Mucosa of stomach (tissue), 1 donor: ENCODE measurements around the gene PHF11.

ENCODE experiments used
- H3K27me3 ChIP-seq: one replicate; pipeline ENCODE4 v1.7.0; 2013; ENCODE audit warnings: mild to moderate bottlenecking, low read length; ENCODE audit not compliant: control insufficient read depth, insufficient read depth
- H3K36me3 ChIP-seq: one replicate; pipeline ENCODE4 v1.7.0; 2013; ENCODE audit warnings: low read length; ENCODE audit not compliant: control insufficient read depth, insufficient read depth
- H3K4me1 ChIP-seq: one replicate; pipeline ENCODE4 v1.7.0; 2013; ENCODE audit warnings: mild to moderate bottlenecking, low read length; ENCODE audit not compliant: control insufficient read depth, insufficient read depth
- H3K4me3 ChIP-seq: one replicate; pipeline ENCODE4 v1.7.0; 2013; ENCODE audit warnings: low read length
- H3K9ac ChIP-seq: one replicate; pipeline ENCODE4 v1.7.0; 2013; ENCODE audit warnings: mild to moderate bottlenecking, low read length, moderate library complexity
- H3K9me3 ChIP-seq: one replicate; pipeline ENCODE4 v1.7.0; 2013; ENCODE audit warnings: mild to moderate bottlenecking, low read length, moderate library complexity; ENCODE audit not compliant: control insufficient read depth
- donor health status: Pancreatic carcinoma.

Gene PHF11

DNA sequence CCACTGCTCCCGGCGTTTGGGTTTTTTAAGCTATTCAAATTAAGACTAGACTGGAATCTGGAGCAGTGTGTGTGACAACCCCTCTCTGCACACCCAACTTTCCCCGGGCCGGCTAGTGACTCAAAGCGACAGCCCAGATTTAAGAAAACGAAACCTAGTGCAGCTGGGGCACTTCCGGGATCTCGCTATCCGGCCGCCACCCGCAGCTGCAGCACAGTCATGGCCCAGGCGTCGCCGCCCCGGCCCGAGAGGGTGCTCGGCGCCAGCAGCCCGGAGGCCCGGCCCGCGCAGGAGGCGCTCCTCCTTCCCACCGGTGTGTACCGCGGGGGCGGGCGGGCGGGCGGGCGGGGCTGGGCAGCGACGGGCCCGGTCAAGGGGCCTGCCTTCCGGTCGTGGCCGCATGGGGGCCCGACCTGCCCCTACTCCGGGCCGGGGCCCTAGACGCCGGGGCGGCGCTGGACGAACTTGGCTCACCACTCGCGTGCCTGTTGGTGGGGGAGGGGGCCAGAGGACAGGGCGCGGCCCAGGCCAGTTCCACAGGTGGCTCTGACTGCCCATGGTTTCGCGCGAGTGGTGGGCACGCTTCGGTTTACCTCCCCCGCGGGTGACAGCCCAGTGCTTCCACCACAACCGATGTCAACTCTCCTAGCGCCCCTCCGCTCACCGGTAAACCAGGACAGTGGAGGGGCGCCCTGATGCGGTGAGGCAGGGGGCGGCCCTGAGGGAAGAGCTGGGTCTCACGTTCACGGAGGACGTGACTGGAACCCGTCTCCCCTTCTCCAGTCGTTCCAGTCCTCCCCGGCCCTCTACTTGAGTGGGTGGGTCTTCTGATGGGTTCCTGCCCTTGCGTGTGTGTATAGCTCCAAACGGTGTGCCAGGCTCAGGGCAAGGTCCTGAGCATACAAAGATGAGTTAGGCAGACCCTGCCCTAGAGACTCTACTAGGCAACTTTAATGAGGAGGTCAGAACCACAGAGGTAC is at the start of gene PHF11:
Gene PHF11, plus strand, starts transcription at position 171 of the 980 bp plus-strand sequence. Its CDS starts 49 bp downstream, at position 220.
- Histone ChIP-seq H3K36me3 (no peaks in the 10 kb centered on the region), H3K9ac (peak within 1 kb of the TSS; percentile 89), H3K27me3 (no peaks in the 10 kb centered on the region), H3K9me3 (no peaks in the 10 kb centered on the region), H3K4me1 (peaks cover 5% of the 10 kb centered on the region), H3K4me3 (peak within 1 kb of the TSS; percentile 61)

DNA sequence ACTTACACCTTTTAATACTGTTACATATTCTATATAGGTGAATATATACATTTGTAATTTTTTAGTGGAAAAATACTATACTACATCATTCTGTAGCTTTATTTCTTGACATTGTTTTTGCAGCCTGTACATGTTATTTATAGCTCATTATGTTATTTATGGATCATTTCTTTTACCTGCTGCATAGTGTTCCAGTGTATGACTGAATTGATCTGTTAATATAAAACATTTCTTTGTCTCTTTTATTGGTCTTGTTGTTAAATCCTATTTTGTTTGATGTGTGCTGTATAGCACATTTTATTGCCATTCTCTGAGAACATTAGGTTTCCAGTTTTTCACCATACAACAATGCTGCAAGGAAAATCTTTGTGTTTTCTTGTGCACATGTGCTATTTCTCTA is 49.3 kb upstream of the PHF11 start:
- Histone ChIP-seq H3K27me3 (no peaks in the 10 kb centered on the region), H3K4me3 (no peak overlapping the region), H3K36me3 (no peaks in the 10 kb centered on the region), H3K9ac (no peak overlapping the region), H3K4me1 (no peaks in the 10 kb centered on the region), H3K9me3 (no peaks in the 10 kb centered on the region)

DNA sequence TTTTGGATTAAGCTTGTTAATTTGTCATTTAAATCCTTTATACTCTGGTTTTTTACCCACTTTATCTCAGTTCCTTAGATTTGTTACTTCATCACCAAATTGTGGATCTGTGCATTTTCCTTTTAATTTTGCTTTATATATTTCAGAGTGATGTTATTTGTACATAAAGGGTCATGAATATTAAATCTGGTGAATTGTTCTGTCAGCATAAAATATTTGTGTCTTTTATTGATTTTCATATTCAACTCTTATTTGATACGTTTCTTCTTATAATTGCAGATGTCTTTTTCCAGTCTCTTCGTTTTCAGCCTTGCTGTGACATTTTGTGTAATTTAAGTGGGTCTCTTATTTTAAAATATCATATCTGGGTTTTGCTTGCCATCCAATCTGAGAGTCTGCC is 47.0 kb upstream of the PHF11 start:
- H3K4me1 ChIP-seq: no peaks in the 10 kb centered on the region
- no peaks in the 10 kb centered on the region for H3K36me3 ChIP-seq
- no peaks in the 10 kb centered on the region for H3K27me3 ChIP-seq
- no peak overlapping the region for H3K9ac ChIP-seq
- H3K4me3 ChIP-seq: no peak overlapping the region
- H3K9me3 ChIP-seq: no peaks in the 10 kb centered on the region

DNA sequence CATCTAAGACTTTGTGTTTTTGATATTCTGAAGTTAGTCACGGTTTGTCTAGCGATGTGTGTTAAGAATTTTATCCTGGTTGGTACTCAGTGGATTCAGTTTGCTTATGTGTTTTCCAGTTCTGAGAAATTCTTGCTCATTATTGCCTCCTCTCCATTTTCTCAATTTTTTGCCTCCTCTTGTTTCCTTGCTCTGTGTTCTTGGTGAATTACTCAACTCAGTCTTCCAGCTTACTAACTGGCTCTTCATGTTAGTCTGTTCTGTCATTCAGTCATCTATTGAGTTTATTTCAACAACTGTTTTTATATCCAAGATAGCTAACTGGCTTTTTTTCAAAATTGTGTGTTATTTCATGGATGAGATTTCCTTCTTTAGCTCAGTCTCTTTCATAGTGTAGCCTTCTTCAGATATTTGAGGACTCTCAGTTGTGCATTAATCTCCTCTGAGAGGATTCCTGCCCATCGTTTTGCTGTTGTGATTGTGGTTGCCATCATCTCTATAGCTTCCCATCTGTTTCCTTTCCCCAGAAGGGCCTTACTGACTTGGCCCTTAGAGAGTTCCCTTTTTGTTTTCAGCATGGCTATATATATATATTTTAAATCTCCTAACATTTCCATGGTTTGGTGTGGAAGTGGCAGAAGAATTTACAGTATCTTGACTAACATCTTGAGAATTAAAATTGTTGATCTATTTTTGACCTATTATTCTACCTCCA is 45.5 kb upstream of the PHF11 start:
- Histone ChIP-seq H3K36me3 (no peaks in the 10 kb centered on the region), H3K9ac (no peak overlapping the region), H3K9me3 (no peaks in the 10 kb centered on the region), H3K4me3 (no peak overlapping the region), H3K4me1 (no peaks in the 10 kb centered on the region), H3K27me3 (no peaks in the 10 kb centered on the region)

DNA sequence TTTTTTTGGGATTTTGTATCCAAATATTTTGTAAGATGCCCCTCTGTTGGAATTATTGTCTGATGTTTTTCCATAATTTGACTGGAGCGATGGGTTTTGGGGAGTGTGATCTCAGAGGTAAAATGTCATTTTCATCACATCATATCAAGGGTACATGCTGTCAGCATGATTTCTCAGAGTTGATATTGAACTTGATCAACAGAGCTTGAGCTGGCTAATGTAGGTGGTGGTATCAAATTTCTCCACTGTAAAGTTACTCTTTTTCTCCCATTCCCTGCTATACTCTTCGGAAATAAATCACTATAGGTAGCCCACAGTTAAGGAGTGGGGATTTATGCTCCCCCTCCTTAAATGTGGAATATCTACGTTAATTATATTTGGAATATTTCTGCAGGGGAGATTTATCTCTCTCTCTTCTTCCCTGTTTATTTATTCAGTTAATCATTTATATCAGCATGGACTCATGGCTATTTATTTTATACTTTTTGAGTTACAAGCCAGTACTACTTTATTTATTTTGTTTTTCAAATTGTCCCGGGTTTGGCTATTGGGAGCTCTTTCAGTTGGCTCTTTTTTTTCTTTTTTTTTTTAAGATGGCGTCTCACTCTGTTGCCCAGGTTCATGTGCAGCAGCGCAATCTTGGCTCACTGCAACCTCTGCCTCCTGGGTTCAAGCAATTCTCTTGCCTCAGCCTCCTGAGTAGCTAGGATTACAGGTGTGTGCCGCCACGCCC is 42.9 kb upstream of the PHF11 start:
- Histone ChIP-seq H3K4me1 (no peaks in the 10 kb centered on the region), H3K9me3 (no peaks in the 10 kb centered on the region), H3K36me3 (no peaks in the 10 kb centered on the region), H3K9ac (no peak overlapping the region), H3K4me3 (no peak overlapping the region), H3K27me3 (no peaks in the 10 kb centered on the region)

DNA sequence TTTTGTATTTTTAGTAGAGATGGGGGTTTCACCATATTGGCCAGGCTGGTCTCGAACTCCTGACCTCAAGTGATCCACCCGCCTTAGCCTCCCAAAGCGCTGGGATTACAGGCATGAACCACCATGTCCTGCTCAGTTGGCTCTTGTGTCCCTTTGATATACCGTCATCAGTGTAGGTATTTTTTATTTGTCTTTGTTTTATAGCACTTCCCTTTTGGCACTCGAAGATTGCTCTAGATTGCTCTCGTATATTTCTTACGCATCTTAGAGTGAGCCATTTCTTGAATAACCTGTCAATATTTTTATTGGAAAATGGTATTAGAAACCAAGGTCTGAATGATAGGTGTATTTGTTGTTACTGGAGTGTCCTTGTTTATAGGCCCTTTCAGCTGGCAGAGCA is 42.3 kb upstream of the PHF11 start:
- no peaks in the 10 kb centered on the region for H3K9me3 ChIP-seq
- H3K36me3 ChIP-seq: no peaks in the 10 kb centered on the region
- no peak overlapping the region for H3K9ac ChIP-seq
- no peak overlapping the region for H3K4me3 ChIP-seq
- no peaks in the 10 kb centered on the region for H3K27me3 ChIP-seq
- no peaks in the 10 kb centered on the region for H3K4me1 ChIP-seq

DNA sequence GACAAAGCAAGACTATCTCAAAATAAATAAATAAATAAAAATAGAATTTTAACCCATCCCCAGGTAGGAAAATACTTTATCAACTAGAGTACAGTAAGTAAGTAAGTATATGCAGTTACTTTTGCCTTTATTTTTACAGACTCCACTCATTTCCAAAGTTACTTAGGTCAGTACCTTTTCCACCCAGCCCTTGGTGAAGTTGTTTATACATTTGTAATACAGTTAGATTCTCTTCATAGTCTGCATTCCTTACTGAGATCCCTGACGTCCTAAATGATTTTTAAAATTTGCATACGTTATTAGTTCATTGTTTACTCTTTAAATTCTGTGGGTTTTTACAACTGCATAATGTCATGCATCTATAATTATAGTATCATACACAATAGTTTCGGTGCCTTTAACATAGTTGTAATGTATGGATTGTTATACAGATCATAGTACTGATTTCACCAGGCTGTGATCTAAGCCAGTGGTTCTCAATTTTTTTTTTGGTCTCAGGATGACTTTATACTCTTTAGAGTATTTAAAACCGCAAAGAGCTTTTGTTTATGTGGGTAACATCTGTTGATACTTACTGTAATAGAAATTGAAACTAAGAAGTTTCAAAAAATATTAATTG is 41.3 kb upstream of the PHF11 start:
- Histone ChIP-seq H3K9me3 (no peaks in the 10 kb centered on the region), H3K36me3 (no peaks in the 10 kb centered on the region), H3K27me3 (no peaks in the 10 kb centered on the region), H3K9ac (no peak overlapping the region), H3K4me3 (no peak overlapping the region), H3K4me1 (no peaks in the 10 kb centered on the region)

DNA sequence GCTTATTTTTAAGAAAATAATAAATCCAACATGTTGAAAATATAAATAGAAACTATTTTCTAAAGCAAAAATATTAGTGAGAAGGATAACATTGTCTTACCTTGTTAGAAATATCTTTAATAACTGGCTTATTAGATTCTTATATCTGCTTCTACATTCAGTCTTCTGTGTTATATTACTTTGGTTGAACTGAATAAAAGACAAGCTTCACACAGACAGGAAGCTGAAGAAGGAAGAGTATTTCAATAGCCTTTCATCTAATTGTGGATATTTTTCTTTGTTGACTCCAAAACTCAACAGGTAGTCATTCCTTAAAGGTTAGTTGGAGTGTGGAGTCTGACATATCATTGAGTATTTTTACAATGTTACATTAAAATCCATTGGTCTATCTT is 40.8 kb upstream of the PHF11 start:
- H3K27me3 ChIP-seq: no peaks in the 10 kb centered on the region
- H3K9ac ChIP-seq: no peak overlapping the region
- no peak overlapping the region for H3K4me3 ChIP-seq
- no peaks in the 10 kb centered on the region for H3K4me1 ChIP-seq
- no peaks in the 10 kb centered on the region for H3K36me3 ChIP-seq
- no peaks in the 10 kb centered on the region for H3K9me3 ChIP-seq

DNA sequence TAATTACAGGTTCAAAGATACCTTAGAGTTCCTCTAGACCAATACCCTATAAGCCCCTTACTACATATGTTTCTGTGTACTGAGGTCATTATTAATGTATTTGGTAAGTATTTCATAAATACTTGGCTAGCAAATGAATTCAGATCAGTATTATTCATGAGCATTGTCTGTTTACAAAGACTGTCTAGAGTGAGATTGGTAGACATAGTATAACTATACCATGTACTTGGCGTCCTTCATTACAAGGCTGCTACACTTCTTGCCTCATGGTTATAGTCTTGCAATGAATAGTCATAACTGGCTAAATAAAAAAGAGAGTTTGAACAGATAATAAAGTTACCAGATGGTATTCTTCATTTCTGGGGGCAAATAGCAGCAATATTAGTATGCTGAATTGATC is 39.6 kb upstream of the PHF11 start:
- no peaks in the 10 kb centered on the region for H3K36me3 ChIP-seq
- H3K9me3 ChIP-seq: no peaks in the 10 kb centered on the region
- H3K4me3 ChIP-seq: no peak overlapping the region
- no peaks in the 10 kb centered on the region for H3K4me1 ChIP-seq
- H3K27me3 ChIP-seq: no peaks in the 10 kb centered on the region
- H3K9ac ChIP-seq: no peak overlapping the region

DNA sequence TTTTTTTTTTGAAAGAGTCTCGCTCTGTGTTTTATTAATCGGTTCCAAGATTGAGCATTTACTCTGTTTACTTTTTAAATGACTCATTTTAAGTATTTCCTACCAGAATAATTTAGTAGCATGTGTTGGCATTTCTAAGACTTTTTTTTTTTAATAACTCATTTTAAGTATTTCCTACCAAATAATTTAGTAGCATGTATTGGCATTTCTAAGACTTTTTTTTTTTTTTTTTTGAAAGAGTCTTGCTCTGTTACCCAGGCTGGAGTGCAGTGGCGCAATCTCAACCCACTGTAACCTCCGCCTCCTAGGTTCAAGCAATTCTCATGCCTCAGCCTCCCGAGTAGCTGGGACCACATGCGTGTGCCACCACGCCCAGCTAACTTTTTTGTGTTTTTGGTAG is 38.5 kb upstream of the PHF11 start:
- no peaks in the 10 kb centered on the region for H3K36me3 ChIP-seq
- H3K9me3 ChIP-seq: no peaks in the 10 kb centered on the region
- H3K4me3 ChIP-seq: no peak overlapping the region
- H3K9ac ChIP-seq: no peak overlapping the region
- H3K27me3 ChIP-seq: no peaks in the 10 kb centered on the region
- H3K4me1 ChIP-seq: no peaks in the 10 kb centered on the region

DNA sequence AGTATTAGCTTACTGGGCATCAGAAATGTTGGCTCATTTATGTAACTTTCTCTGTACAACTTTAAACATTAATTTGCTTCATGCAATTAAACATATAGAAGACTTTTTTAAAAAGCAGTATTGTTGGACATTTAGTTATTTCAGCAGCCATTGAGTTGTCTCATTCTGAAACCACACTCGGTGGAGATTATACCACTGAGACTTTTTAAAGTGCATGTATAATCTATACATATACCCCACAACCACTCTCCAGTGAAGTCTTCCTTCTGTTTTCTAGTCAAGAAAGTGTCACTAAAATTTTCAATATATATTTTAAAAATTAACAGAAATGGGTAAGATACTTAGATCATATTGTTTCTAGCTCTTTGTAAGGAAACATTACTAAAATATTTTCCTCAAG is 36.2 kb upstream of the PHF11 start:
- Histone ChIP-seq H3K4me1 (no peaks in the 10 kb centered on the region), H3K9me3 (no peaks in the 10 kb centered on the region), H3K27me3 (no peaks in the 10 kb centered on the region), H3K4me3 (no peak overlapping the region), H3K9ac (no peak overlapping the region), H3K36me3 (peaks cover 4% of the 10 kb centered on the region)
